GM12872 (cell line): ENCODE measurements around the gene E2F2.

Experiments used
- TF ChIP-seq, protein P1 (sequence below): IDR thresholded peaks from 3 replicates; pipeline ENCODE4 v1.5.1; 2011; ENCODE audit warnings: low read depth, mild to moderate bottlenecking, low read length, moderate library complexity; ENCODE audit not compliant: insufficient read depth

E2F2 gene

DNA sequence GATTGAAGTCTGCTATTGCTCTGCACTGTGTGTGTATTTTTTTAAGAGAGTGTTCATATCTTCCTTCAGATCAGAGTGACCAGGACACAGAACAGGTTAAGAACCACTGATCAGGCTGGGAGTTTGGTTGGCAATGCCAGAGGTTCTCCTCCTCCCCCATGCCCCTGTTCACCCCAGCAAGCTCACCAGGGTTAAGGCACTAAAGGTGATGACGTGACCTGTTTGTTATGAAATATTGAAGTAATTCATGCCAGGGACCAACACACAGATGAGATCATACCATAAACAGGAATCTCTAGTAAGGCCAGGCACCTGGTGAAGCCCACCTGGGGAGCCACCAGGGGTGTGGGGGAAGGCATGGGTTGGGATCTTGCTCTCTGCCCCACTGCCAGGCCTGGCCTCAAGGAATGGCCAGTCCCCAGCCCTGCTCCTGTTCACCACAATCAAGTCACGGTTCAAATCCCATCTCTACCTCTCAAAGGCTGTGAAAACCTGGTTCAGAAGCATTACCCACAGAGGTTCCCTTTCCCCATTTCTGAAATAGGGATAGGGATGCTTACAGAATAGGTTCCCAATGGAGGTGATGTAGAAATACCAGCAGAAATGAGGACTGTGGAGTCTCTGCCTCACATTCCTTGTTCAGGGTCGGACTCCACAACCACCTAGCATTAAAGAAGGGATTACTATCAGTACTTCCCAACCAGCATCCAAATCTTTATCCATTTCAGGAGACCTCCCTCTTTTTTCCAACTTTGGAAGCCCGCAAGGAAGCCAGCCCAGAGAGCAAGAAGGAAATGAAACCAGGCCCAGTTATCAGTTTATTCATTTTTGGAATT, 25.8 kb upstream of the E2F2 start:
- TF ChIP-seq, protein P1, sequence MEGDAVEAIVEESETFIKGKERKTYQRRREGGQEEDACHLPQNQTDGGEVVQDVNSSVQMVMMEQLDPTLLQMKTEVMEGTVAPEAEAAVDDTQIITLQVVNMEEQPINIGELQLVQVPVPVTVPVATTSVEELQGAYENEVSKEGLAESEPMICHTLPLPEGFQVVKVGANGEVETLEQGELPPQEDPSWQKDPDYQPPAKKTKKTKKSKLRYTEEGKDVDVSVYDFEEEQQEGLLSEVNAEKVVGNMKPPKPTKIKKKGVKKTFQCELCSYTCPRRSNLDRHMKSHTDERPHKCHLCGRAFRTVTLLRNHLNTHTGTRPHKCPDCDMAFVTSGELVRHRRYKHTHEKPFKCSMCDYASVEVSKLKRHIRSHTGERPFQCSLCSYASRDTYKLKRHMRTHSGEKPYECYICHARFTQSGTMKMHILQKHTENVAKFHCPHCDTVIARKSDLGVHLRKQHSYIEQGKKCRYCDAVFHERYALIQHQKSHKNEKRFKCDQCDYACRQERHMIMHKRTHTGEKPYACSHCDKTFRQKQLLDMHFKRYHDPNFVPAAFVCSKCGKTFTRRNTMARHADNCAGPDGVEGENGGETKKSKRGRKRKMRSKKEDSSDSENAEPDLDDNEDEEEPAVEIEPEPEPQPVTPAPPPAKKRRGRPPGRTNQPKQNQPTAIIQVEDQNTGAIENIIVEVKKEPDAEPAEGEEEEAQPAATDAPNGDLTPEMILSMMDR, result no peak

DNA sequence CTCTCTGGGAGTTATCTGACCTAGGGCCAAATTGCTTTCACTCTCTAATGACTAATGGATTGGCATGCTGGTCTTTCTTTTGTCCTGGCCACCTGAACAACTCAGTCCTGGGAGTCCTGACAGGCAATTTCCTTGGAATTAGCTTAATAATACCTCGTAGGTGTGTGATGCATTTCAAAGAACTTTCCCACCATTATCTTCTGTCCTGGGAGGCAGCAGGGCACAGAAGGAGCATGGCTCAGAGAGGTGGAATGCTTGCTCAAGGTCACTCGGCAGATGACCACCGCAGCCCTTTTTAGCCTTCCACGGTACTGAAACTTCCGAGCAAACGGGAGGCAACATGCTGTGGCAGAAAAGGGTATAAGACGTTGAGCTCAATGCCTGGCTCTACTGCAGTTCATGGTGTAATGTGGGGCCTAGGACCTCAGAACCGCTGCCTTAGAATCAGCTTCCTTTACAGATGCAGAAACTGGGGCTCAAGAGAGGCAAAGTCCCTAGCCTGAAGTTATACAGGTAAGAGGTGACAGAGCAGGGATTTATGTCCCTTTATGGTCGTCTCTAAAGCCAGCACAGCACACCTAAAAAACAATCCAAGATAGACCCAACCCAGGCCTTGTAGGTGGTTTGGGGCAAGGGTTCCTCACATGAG, 25.1 kb upstream of the E2F2 start:
- TF ChIP-seq, protein P1, result no peak

DNA sequence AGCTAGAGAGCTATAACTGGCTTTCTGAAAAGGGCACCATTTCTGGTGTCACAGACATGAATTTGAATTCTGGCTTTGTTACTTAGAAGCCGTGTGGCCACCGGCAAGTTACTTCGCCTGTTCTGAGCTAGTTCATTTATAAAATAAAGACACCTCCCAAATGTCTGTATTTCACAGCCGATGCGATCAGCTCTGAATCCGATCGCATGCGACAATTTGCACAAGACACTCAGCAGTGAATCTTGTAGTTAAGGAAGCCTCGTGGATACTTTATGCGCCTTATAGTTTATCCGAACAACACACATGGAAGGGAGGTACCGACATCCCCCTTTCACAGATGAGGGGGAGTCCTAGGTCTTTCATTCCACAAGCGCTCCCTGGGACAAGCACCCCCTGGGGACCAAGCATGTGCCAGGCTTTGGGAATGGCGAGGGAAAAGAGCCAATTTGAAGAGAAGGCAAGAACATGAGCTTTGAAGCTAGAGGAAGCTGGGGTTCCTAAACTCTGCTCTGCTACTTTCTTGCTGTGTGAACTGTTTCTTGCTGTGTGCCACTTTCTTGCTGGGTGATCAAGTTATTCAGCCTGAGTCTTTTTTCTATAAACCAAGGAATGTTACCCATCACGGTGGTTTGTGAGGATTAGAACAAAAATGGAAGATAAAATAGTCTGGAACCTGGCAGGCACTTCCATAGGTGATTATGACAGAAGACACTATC, 24.4 kb upstream of the E2F2 start:
- TF ChIP-seq, protein P1, result no peak

DNA sequence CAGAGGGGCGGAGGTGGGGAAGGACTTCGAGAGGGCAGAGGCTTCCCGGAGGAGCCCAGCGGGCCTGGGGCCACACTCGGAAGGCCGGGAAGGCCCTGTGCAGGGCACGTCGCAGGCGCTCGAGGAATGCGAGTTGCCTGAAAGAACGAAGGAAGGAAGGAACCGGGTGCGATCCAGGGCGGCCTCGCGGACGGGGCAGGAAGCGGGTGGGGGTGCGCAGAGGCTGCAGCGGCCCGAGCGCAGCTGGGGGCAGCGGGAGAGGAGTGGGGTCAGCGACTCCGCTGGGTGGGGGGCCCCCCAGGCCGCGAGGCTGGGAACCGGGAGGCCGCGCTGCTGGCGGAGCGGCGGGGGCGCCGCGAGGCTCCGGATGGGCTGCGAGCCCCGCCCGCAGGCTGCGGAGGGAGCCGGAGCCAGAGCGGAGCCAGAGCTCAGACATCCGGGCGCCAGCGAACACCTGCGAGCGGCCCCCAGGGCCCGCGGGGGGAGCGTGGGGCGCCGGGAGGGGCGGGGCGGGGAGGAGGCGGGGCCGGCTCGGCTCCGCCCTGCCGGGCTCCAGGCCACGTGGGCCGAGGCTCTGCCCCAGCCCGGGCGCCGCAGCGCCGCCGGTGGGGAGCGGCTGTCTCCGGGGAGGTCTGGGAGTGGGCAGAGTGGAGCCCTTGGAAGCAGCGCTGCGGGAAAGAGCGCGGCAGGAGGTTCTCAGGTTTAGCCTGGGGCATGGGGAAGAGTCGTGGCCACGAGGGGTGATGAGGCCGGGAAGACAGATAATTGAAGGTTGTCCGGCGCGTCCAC, 23.6 kb upstream of the E2F2 start:
- TF ChIP-seq, protein P1, result peak; percentile 45; the same call in 1 of the 3 replicates

DNA sequence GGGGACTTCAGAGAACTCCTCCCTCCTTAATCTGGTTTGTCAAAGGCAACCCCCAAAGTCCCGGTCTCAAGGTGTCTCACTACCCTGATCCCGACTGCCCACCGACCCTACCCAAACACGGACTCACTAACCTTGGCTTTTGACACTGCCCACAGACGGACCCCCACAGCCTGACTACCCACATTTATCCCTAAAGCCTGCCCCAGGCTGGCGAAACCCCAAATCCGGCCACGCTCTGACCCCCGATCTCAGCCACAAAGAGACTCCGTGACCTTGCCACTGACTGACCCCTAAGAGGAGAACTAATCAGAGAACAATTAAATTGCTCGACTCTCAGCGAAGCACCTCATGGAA, 23.1 kb upstream of the E2F2 start:
- TF ChIP-seq, protein P1, result no peak

DNA sequence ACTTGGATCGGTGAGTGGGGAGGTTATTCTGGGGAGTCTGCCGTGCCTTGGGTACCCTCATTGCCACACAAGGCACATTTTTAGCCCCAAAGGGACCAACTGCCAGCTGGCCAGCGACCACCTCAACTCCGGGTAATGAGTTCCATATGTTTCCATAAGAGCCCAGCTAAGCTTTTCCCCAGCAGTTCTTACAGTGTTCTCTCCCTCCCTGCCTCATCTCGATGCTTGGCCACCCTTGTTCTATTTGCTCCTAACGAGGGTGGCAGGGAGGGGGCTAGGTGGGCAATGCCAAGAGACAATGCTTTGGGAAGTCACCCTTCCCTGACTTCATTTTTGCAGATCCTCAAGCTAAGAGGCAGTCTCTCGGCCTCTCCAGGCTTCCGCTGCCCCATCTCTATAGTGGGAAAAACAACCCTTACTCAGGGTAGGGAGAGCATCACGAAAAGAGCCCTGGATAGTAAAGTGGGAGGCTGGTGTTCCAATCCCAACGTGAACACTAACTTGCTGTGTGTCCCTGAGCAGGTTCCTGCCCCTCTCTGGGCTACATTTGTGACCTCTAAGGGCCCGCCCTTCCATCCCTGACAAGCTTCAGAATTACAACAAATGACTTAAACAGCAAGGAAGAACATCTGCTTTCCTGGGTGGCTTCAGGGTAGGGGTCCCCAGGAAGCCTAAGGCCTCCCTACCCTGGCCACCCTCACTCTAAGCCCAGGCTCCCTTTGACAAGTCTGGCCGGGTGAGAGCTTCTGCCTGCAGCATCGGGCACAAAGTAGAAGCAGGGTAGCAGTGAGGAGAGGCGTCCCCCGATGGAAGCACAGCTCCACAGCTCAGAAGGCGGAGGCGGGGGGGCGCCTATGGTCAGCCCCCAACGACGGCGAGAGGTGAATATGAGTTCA, 22.4 kb upstream of the E2F2 start:
- TF ChIP-seq, protein P1, result no peak
